IPS DF 4.7 (cell line): ENCODE data around the gene HCAR2.
"Not testable (repeated sequence)": the region's sequence is repeated elsewhere in the genome, so short reads cannot be mapped to it uniquely, and the experiment has no call there.

Experiments
- DNase-seq: peaks from one replicate; pipeline ENCODE4 v3.0.0-alpha.2; 2013; ENCODE audit warnings: low spot score; ENCODE audit errors: extremely low read depth

Gene HCAR2

DNA sequence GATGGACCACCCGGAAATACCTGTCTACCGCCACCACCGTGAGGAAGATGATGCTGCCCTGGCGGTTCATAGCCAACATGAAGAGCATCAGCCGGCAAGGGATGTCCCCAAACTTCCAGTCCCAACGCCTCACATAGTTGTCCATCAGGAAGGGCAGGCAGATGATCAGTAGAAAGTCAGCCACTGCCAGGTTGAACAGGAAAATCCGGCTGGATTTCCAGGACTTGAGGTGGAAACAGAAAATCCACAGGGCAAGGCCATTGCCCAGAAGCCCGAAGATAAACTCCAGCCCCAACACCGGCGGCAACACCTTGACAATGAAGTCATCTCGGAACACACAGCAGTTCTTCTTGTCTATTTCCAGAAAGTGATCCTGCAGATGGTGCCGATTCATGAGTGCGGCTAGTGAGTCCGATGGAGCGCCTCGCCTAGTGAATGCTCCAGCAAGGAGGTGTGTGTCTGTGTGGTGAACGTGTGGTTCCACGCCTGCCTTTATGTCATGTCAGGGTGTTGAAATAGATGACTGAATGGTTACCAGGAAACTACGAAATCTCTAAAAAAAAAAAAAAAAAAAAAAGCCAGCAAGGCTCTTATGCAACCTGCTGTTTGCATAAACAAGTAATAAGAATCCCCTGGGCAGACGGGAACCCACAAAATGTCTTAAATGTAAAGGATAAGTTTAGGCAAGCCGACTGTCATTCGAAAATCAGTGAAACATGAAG lies at the start of gene HCAR2:
HCAR2 (minus strand) TSS at position 468 of the 722 bp plus-strand sequence; CDS start at position 394, 74 bp downstream.
- DNase-seq, result not testable (repeated sequence)

DNA sequence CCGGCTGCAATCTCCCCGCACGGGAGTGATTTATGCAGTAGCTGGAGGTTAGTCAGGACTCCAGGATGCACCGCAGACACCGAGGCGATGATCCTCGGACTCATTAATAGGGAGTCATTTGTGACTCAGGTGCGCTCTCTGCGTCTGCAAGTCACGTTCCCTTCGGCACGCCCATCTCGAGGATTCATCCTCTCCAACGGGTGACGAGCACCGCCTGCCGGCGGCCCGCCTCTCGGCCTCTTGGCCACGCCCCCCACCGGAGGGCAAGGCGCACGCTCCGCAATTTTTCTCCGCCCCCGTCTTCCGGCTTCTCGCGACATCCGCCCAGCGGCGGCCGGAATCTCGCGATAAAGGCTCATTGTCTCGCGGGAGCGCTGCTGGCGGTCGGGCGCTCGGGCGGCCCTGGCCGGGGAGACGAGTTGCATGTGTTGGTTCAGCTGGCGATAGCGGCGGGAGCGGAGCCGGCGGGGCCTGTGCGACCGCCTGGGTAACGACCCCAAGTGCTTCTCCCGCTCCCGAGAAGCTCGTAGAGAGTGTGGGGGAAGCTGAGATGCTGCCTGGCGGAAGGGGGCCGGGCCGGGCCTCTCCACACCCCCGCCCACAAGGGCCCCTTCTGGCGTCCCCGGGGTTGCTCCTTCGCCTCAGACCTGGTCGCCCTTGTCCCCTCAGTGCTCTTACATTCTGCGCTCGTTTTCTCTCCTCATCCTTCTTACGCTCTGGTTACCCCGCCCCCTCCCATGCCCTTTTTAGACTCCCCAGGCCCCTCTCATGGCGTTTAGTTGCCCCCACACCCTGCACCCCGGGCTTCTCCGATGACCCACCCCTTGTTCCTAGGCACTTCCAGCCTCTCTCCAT lies 49.5 kb upstream of the HCAR2 start, which contains the start of gene DENR:
DENR (plus strand) TSS at position 361 of the 855 bp plus-strand sequence. CDS start 878 bp downstream, outside the sequence.
- DNase-seq, result peak; percentile 98

DNA sequence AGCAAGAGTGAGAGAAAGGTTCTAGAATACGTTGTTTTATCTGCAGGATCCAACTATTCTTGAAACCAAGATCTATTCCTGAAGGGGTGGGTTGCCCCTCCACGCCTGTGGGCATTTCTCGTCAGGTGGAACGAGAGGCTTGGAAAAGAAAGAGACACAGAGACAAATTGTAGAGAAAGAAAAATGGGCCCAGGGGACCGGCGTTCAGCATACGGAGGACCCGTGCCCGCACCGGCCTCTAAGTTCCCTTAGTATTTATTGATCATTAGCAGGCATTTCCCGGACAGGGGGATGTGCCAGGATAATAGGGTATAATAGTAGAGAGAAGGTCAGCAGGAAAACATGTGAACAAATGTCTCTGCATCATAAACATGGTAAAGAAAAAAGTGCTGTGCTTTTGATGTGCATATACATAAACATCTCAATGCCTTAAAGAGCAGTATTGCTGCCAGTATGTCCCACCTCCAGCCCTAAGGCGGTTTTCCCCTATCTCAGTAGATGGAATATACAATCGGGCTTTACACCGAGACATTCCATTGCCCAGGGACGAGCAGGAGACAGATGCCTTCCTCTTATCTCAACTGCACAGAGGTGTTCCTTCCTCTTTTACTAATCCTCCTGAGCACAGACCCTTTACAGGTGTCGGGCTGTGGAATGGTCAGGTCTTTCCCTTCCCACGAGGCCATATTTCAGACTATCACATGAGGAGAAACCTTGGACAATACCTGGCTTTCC lies 47.8 kb upstream of the HCAR2 start:
- not testable (repeated sequence) for DNase-seq

DNA sequence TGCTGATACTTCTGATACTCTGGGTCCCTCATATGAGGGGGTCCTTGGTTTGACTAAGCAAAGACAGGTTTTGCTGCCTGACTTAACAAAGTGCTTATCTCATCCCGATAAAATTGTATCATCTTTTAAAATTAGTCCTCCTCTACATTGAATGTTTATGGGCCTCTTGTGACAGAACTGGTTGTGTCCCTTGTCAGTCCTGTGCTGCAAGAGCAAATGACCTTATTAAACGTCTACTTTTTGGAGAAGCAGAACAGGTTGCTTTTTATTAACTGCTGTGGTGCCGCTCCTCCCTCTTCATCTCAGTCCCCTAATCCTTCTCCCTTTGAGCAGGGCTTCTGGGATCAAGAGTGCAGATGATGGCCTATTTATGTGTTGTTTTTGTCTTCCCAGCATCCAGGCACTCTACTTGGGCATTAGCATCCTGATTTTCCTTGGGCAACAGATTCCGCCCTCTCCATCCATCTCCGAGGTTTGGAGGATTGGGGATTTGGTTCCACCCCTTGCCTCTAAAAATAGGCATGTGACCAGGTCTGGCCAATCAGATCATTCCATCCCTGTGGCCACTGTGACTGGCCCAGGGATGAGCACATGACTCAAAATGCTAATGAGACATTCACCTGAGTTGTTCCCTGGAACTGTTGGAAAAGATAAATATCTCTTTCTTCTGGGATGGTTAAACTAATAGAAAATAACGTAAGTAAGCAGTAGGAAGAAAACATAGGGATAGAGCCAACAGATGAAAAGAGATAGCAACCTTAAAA lies 46.6 kb upstream of the HCAR2 start:
- DNase-seq, result no peak

DNA sequence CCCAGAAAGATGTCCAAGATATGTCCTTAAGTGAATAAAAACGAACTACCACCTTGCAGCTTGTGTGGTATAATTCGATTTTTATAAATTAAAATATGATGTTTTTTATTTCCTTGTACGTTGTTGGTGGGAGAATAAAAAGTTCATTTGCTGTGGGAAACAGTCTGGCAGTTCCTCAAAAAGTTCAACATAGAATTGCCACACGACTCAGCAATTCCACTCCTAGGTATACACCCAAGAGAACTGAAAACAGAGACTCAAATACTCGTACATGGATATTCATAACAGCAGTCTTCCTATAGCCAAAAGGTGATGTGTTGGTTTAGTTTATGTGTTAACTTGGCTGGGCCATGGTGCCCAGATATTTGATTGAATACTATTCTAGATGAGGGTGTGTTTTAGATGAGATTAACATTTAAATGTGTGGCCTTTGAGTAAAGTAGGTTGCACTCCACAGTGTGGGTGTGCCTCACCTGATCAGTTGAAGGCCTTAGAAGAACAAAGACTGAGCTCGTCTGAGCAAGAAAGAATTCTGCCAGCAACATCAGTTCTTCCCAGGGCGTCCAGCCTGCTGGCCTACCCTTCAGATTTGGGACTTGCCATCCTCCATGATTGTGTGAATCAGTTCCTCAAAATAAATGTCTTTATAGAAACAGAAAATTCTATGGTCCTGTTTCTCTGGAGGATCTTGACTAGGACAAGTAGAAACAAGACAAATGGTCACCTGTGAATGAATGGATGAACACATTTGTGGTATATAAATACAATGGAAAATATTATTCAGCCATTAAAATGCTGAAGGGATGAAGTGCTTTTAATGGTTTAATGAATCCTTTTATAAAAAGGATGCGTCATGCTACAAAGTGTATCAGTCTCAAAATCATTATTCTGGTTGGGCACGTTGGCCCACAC lies 44.3 kb upstream of the HCAR2 start:
- DNase-seq, result no peak

DNA sequence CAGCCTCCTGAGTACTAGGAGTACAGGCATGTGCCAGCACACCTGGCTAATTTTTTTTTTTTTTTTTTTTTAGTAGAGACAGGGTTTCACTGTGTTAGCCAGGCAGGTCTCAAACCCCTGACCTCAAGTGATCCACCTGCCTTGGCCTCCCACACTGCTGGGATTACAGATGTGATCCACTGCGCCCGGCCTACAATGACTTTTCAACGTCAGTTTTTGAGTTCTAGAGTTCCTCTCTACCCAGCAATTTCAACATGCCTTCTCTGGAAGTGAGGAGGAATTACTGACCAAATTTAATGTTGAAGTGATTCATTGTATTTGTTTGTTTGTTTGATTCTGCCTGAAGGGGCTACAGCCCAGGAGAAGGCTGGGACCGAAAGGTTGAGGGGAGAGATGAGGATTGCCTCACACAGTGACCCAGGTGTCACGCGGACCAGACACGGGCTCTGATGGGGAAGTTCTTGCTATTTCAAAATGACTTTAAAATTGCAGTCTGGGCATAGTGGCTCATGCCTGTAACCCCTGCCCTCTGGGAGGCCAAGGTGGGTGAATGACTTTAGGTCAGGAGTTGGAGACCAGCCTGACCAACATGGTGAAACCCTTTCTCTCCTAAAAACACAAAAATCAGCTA lies 40.9 kb upstream of the HCAR2 start:
- DNase-seq, result no peak

DNA sequence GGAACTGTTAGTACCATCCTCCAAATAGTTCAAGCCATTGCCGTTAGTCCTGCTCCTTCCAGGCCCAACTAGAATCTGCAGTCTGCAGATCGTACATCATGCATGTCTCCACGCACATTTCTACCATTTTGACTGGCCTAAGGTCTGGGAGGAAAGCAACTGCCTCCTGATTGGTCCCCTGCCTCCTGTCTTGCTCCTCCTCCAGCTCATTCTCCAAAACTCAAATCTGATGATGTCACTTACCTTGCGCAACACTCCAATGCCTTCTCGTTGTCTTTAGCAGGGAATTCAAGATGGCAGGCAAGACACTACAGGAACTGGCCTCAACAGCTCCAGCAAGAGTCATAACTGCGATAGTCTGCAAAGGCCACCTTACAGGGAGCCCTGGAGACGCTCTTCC lies 37.2 kb upstream of the HCAR2 start:
- no peak for DNase-seq

DNA sequence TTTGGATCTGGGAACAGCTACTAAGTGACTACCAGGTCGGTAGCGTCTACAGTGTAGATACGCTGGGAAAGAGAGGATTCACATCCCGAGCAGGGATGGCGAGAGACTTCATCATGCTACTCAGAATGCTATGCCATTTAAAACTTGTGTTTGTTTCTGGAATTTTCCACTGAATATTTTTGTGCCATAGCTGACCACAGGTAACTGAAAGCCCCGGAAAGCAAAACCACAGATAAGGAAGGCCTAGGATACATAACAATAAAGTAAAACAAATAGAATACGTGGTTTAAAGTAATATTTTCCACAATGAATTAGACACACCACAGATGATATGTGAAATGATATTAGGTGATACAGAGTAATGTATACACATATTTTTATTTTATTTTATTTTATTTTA lies 35.4 kb upstream of the HCAR2 start:
- DNase-seq, result no peak

DNA sequence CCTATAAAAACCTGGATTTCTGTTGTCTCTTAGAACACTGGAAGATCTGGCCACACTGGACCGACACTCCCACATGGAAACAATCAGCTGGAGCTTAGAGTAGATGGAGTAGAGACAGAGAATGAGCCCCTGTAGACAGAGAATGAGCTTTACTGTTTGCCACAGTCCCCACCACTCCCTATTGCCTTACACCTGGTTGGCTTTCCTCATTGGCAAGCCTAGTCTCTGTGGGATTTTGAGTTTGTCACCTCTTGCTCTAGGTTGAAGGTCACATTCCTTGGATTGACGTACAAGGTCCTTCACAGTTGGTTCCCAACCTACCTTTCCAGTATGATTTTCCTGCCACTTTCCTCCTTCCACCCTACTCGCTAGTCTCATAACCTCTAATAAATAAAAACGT lies 29.5 kb upstream of the HCAR2 start:
- DNase-seq, result no peak

DNA sequence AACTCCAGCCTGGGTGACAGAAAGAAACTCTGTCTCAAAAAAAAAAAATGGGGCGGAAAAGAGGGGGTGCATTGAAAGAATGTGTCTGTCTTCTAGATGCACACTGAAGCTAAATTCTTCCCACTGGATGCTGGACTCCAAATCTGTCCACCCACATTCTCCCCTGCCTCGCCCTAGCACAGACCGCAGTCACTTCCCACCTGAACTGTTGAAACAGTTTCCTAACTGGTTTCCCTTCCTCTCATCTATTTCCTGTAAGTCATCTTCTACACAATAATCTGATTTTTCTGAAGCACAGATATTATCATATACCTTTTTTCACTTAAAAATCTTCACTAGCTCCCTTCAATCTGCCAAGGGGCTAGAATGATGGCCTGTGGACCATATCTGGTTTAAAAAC lies 29.0 kb upstream of the HCAR2 start:
- no peak for DNase-seq

DNA sequence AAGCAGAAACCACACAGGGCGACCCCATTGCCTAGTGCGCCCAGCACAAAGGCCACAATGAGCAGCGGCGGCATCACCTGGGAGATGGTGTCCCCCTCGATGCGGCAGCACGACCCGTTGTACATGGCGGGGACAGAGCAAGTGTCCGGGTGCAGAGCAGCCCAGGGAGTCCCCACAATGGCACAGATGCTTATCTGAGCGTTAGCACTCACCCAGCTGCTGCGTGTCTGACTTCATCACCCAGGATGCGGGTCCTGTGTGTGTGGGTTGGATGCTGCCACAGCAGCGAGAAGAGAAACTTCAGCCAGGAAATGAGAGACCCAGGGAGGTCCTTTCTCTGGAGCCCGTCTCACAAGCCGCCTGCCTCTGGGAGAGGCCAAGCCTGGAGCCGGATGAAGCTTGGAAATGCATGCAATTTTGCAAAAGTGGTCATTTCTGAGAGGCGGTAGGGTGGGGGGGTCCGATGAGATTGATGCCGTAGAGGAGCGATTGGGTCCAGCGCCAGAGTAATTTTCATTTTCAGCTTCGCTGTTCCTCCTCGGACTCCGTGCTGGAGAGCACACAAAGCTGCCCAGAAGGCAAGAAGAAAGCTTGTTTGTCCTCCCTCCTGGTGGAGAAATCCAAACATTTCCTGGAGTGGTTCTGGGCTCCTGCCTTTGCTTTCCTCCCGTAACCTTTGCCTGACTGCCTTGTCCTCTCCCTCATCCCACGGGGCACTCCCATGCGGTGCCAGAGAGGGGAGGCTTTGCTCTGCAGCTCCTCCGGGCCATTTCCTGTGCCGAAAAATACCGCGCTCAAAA lies 27.3 kb upstream of the HCAR2 start, which contains the start of gene HCAR1:
HCAR1 (minus strand) TSS at position 630 of the 800 bp plus-strand sequence; CDS start at position 125, 505 bp downstream.
- DNase-seq, result no peak

DNA sequence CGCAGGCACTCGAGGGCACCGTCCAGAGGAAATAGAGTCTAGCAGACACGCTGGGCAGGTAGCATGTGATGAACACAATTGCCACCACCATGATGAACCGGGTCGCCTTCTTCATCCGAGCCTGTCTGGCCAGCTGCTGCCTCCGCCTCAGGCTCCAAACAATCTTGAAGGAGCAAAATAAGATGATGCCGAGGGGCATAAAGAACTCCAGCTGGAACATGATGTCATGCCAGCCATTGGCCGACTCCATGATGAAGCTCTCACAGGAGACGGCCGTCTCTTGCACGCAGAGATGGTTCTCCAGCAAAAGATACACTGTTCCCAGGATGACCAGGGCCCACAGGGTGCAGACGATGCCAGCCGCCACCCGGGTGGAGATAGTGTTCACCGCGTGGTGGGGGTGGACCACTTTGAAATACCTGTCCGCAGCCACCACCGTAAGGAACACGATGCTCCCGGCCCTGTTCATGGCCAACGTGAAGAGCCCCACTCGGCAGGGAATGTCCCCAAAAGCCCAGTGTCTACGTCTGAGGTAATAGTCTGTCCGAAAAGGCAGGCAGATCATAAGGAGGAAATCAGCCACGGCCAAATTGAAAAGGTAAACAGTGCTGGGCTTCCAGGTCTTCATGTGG lies 26.5 kb upstream of the HCAR2 start:
- no peak for DNase-seq

DNA sequence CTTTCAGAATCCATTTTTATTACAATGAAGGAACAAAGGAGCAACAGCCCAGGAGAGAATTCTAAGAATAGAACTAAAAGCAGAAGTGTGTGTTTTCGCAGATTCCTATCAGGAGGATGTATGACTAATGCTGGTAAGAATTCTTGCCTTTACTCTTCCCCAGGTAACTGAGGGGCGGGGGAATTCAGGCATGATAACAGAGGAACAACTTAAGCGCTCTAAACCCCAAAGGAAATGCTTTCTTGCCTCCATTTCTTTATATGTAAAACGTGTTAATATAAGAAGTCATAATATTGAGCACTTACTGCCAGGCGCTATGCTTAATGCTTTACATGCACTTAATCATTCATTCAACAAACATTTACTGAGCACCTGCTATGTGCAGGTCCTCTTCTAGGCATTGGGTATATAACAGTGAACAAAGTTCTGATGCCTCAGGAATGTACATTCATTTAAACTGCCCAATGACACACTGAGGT lies 23.0 kb upstream of the HCAR2 start:
- peak; percentile 30 for DNase-seq

DNA sequence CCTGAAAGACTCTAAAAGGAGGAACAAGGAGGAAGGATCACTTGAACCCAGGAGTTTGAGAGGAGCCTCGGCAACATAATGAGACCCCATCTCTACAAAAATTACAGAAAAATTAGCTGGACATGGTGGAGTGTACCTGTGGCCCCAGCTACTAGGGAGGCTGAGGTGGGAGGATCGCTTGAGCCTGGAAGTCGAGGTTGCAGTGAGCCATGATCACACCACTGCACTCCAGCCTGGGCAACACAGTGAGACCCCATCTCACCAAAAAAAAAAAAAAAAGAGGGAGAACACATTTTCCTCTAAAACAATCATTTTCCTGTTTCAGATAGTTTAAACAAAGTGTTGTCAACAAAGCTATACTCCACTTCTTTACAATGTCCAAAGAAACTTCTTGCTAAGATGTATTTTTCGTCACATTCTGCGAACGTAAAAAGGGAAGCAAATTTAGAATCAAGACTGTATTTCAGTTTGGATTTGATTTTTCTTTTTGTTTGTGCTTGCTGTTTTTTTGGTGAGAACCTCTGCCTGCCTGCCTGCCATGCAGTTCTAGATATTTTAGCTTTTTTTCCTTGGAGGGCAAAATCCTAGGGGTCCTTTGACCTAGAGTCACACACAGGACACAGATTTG lies 22.4 kb upstream of the HCAR2 start:
- DNase-seq, result no peak

DNA sequence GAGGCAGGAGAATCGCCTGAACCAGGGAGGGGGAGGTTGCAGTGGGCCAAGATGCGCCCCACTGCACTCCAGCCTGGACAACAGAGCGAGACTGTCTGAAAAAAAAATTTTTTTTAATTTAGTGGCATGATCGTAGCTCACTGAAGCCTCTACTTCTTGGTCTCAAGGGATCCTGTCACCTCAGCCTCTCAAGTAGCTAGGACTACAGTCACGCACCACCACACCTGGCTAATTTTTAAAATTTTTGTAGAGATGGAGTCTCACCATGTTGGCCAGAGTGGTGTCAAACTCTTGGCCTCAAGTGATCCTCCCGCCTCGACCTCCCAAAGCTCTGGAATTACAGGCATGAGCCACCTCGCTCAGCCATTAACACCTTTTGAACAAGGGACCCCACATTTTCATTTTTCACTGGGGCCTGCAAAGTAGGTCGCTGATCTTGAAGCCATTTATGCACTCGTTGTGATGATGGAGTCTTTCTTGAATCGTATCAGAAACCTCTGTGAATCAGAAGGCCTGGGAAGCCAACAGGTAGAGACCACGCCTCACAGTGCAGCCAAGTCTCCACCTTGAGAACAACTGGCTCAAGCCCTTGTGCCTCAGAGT lies 21.6 kb upstream of the HCAR2 start:
- DNase-seq, result no peak

DNA sequence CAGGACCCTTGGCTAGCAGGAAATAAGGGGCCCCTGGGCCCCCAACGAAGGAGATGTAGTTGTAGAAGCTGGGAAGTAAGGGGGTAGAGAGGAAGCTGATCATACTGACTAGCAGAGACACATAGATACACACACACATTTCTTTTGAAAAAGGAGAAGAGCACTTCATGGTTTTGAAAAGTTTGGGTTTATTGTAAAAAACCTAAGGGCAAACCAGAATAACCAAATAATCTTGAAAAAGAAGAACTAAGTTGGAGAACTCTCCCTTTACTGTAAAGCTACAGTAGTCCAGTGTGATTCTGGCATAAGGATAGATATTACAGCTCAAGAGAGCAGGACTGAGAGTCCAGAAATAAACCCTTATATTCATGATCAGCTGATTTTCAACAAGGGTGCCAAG lies 19.2 kb upstream of the HCAR2 start:
- DNase-seq, result no peak

DNA sequence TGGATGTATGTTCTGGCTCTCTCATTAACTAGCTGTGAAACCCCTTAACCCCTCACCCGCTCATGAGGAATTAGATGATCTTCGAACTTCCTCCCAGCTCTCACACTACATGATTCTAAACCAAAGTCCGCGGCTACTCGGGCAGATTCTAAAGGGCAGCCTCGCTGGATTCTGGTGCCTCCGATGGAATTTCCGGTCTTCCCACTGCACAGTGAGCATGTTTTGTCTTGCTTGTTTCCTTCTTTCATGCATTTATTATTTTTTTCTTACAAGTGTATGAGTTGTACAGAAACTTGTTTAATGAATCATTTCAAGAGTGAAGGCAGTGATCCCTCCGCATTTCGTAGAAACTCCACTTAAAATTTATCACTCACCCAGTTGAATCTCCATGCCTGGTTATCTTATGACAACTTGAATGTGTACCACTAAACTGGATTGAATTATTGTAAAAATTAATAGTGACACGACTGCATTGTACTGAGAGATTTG lies 17.9 kb upstream of the HCAR2 start:
- no peak for DNase-seq
